ENCODE results near the gene FAM76B.

Gene FAM76B

GRCh38 chr11:95799546-95799945 is 10.0 kb upstream of the FAM76B start:
- Histone ChIP-seq H3K14ac (ENCODE audit: low read length) (no peak overlapping the region), H3K9me3 (ENCODE audit: insufficient read depth, low read depth, low read length) (no peaks in the 10 kb centered on the region), H2BK12ac (ENCODE audit: low read length) (no peak overlapping the region), H3K4me1 (ENCODE audit: control insufficient read depth in 1 of 2, insufficient read depth in 2 of 2, low read length in 2 of 2) (no peaks in the 10 kb centered on the region), H3K9ac (ENCODE audit: low read length) (no peak overlapping the region), H3K4ac (ENCODE audit: low read depth, low read length) (no peak overlapping the region), H3K23ac (ENCODE audit: low read length) (no peak overlapping the region), H3K27ac (ENCODE audit: low read depth, low read length) (no peak overlapping the region), H2BK5ac (ENCODE audit: low read depth, low read length, poor library complexity) (no peak overlapping the region), H4K12ac (ENCODE audit: low read depth, low read length) (no peak overlapping the region), H3K27me3 (ENCODE audit: insufficient read depth, low read length) (no peaks in the 10 kb centered on the region), H4K8ac (ENCODE audit: low read depth, low read length) (no peak overlapping the region), H4K91ac (ENCODE audit: low read depth, low read length) (no peak overlapping the region), H3K79me1 (ENCODE audit: low read length) (no peaks in the 10 kb centered on the region), H3K18ac (ENCODE audit: low read length) (no peak overlapping the region), H3K79me2 (ENCODE audit: control insufficient read depth, insufficient read depth, low read length, poor library complexity) (no peaks in the 10 kb centered on the region), H3K4me3 (ENCODE audit: low read depth, low read length) (no peak overlapping the region), H2AK5ac (ENCODE audit: low read length) (no peak overlapping the region), H2AFZ (ENCODE audit: insufficient read depth, low read length, poor library complexity) (no peak overlapping the region), H3K4me2 (ENCODE audit: low read length) (no peak overlapping the region), H3K36me3 (ENCODE audit: control insufficient read depth in 1 of 2, insufficient read depth in 2 of 2, low read length in 2 of 2) (peaks cover 2 to 5% of the 10 kb centered on the region in 2 experiments), H2BK120ac (ENCODE audit: insufficient read depth, low read length, poor library complexity) (no peak overlapping the region)
- no peak for DNase-seq
- WGBS (ENCODE audit: extremely low coverage, insufficient coverage, insufficient read length) = no CpG with 5 or more reads among the region's 1 CpG

GRCh38 chr11:95796501-95796900 is 6.9 kb upstream of the FAM76B start:
- Histone ChIP-seq H4K8ac (ENCODE audit: low read depth, low read length) (no peak overlapping the region), H4K91ac (ENCODE audit: low read depth, low read length) (no peak overlapping the region)

GRCh38 chr11:95795627-95796295 is 6.2 kb upstream of the FAM76B start:
- Histone ChIP-seq H3K14ac (ENCODE audit: low read length) (no peak overlapping the region), H4K8ac (ENCODE audit: low read depth, low read length) (no peak overlapping the region), H4K12ac (ENCODE audit: low read depth, low read length) (no peak overlapping the region), H3K4me3 (ENCODE audit: low read depth, low read length) (no peak overlapping the region), H2BK120ac (ENCODE audit: insufficient read depth, low read length, poor library complexity) (no peak overlapping the region), H4K91ac (ENCODE audit: low read depth, low read length) (no peak overlapping the region), H2BK5ac (ENCODE audit: low read depth, low read length, poor library complexity) (no peak overlapping the region), H3K27ac (ENCODE audit: low read depth, low read length) (no peak overlapping the region), H3K4me1 (ENCODE audit: control insufficient read depth in 1 of 2, insufficient read depth in 2 of 2, low read length in 2 of 2) (peaks cover 0 to 4% of the 10 kb centered on the region in 2 experiments), H3K9ac (ENCODE audit: low read length) (no peak overlapping the region), H3K79me2 (ENCODE audit: control insufficient read depth, insufficient read depth, low read length, poor library complexity) (peaks cover 6% of the 10 kb centered on the region), H3K18ac (ENCODE audit: low read length) (no peak overlapping the region), H3K23ac (ENCODE audit: low read length) (no peak overlapping the region), H2BK12ac (ENCODE audit: low read length) (no peak overlapping the region), H3K79me1 (ENCODE audit: low read length) (peaks cover 3% of the 10 kb centered on the region), H3K4me2 (ENCODE audit: low read length) (no peak overlapping the region), H3K36me3 (ENCODE audit: control insufficient read depth in 1 of 2, insufficient read depth in 2 of 2, low read length in 2 of 2) (peaks cover 2 to 3% of the 10 kb centered on the region in 2 experiments), H2AK5ac (ENCODE audit: low read length) (no peak overlapping the region), H3K4ac (ENCODE audit: low read depth, low read length) (no peak overlapping the region), H3K9me3 (ENCODE audit: insufficient read depth, low read depth, low read length) (no peaks in the 10 kb centered on the region), H2AFZ (ENCODE audit: insufficient read depth, low read length, poor library complexity) (no peak overlapping the region), H3K27me3 (ENCODE audit: insufficient read depth, low read length) (no peaks in the 10 kb centered on the region)
- DNase-seq = no peak
- WGBS (ENCODE audit: extremely low coverage, insufficient coverage, insufficient read length) = no CpG with 5 or more reads among the region's 3 CpGs

More at GRCh38 chr11:95796501-95796900, 6.9 kb upstream of the FAM76B start:
- no peak overlapping the region for H3K4me3 ChIP-seq (ENCODE audit: low read depth, low read length)
- no peak overlapping the region for H3K27ac ChIP-seq (ENCODE audit: low read depth, low read length)
- H3K27me3 ChIP-seq (ENCODE audit: insufficient read depth, low read length) = no peaks in the 10 kb centered on the region
- H2BK12ac ChIP-seq (ENCODE audit: low read length) = no peak overlapping the region
- no CpG with 5 or more reads among the region's 4 CpGs for WGBS (ENCODE audit: extremely low coverage, insufficient coverage, insufficient read length)
- H3K79me1 ChIP-seq (ENCODE audit: low read length) = no peaks in the 10 kb centered on the region
- H2BK120ac ChIP-seq (ENCODE audit: insufficient read depth, low read length, poor library complexity) = no peak overlapping the region
- no peak overlapping the region for H2AK5ac ChIP-seq (ENCODE audit: low read length)
- no peak overlapping the region for H3K18ac ChIP-seq (ENCODE audit: low read length)
- H3K79me2 ChIP-seq (ENCODE audit: control insufficient read depth, insufficient read depth, low read length, poor library complexity) = peaks cover 4% of the 10 kb centered on the region
- no peak overlapping the region for H2BK5ac ChIP-seq (ENCODE audit: low read depth, low read length, poor library complexity)
- H3K23ac ChIP-seq (ENCODE audit: low read length) = no peak overlapping the region
- no peak overlapping the region for H3K4me2 ChIP-seq (ENCODE audit: low read length)
- H3K14ac ChIP-seq (ENCODE audit: low read length) = no peak overlapping the region
- H4K12ac ChIP-seq (ENCODE audit: low read depth, low read length) = no peak overlapping the region
- H3K9ac ChIP-seq (ENCODE audit: low read length) = no peak overlapping the region
- H2AFZ ChIP-seq (ENCODE audit: insufficient read depth, low read length, poor library complexity) = no peak overlapping the region
- peaks cover 2 to 3% of the 10 kb centered on the region in 2 experiments for H3K36me3 ChIP-seq (ENCODE audit: control insufficient read depth in 1 of 2, insufficient read depth in 2 of 2, low read length in 2 of 2)
- H3K4ac ChIP-seq (ENCODE audit: low read depth, low read length) = no peak overlapping the region
- no peak for DNase-seq
- H3K4me1 ChIP-seq (ENCODE audit: control insufficient read depth in 1 of 2, insufficient read depth in 2 of 2, low read length in 2 of 2) = peaks cover 0 to 4% of the 10 kb centered on the region in 2 experiments
- no peaks in the 10 kb centered on the region for H3K9me3 ChIP-seq (ENCODE audit: insufficient read depth, low read depth, low read length)

GRCh38 chr11:95794086-95794485 is 4.5 kb upstream of the FAM76B start:
- no peak for DNase-seq
- Histone ChIP-seq H3K9ac (ENCODE audit: low read length) (no peak overlapping the region), H3K79me1 (ENCODE audit: low read length) (peaks cover 15% of the 10 kb centered on the region), H3K9me3 (ENCODE audit: insufficient read depth, low read depth, low read length) (no peaks in the 10 kb centered on the region), H2AK5ac (ENCODE audit: low read length) (no peak overlapping the region), H3K23ac (ENCODE audit: low read length) (no peak overlapping the region), H3K4me1 (ENCODE audit: control insufficient read depth in 1 of 2, insufficient read depth in 2 of 2, low read length in 2 of 2) (peaks cover 0 to 4% of the 10 kb centered on the region in 2 experiments), H4K12ac (ENCODE audit: low read depth, low read length) (no peak overlapping the region), H3K36me3 (ENCODE audit: control insufficient read depth in 1 of 2, insufficient read depth in 2 of 2, low read length in 2 of 2) (no peaks in the 10 kb centered on the region), H3K4me2 (ENCODE audit: low read length) (no peak overlapping the region), H3K79me2 (ENCODE audit: control insufficient read depth, insufficient read depth, low read length, poor library complexity) (peaks cover 14% of the 10 kb centered on the region), H2AFZ (ENCODE audit: insufficient read depth, low read length, poor library complexity) (no peak overlapping the region), H3K27me3 (ENCODE audit: insufficient read depth, low read length) (no peaks in the 10 kb centered on the region), H2BK12ac (ENCODE audit: low read length) (no peak overlapping the region), H2BK5ac (ENCODE audit: low read depth, low read length, poor library complexity) (no peak overlapping the region), H3K4ac (ENCODE audit: low read depth, low read length) (no peak overlapping the region), H3K27ac (ENCODE audit: low read depth, low read length) (no peak overlapping the region), H3K18ac (ENCODE audit: low read length) (no peak overlapping the region), H4K8ac (ENCODE audit: low read depth, low read length) (no peak overlapping the region), H3K4me3 (ENCODE audit: low read depth, low read length) (no peak overlapping the region), H2BK120ac (ENCODE audit: insufficient read depth, low read length, poor library complexity) (no peak overlapping the region), H3K14ac (ENCODE audit: low read length) (no peak overlapping the region), H4K91ac (ENCODE audit: low read depth, low read length) (no peak overlapping the region)
- no CpG with 5 or more reads among the region's 5 CpGs for WGBS (ENCODE audit: extremely low coverage, insufficient coverage, insufficient read length)
